Smooth muscle cell (in vitro differentiated cells): ENCODE data around the gene TAF1C. TPM values are rescaled to one million over a fixed set of nuclear protein-coding genes. Genes with fewer than 3 reads are reported as not detected.

Experiments
- DNase-seq: peaks from one replicate; lab custom pipeline; 2025; ENCODE audit not compliant: unreplicated experiment; lab: John Stamatoyannopoulos, UW
- H2AFZ ChIP-seq: fragments of 200-600 bp; sonication (generic); 2 replicates; pipeline ENCODE4 v1.6.0; 2016; ENCODE audit warnings: antibody characterized with exemption, low read depth, mild to moderate bottlenecking
- H3F3A ChIP-seq: fragments of 200-600 bp; sonication (generic); 2 replicates; pipeline ENCODE4 v1.6.0; 2017; ENCODE audit warnings: antibody characterized with exemption, low read depth
- H3K27ac ChIP-seq: fragments of 200-600 bp; sonication (generic); 2 replicates; pipeline ENCODE4 v1.5.1; 2016; ENCODE audit warnings: low read depth, mild to moderate bottlenecking
- H3K27me3 ChIP-seq: fragments of 200-600 bp; sonication (generic); 2 replicates; pipeline ENCODE4 v1.6.1; 2016; ENCODE audit warnings: low read depth, mild to moderate bottlenecking
- H3K36me3 ChIP-seq: fragments of 200-600 bp; sonication (generic); 2 replicates; pipeline ENCODE4 v1.5.1; 2016; ENCODE audit warnings: low read depth
- H3K4me1 ChIP-seq: fragments of 200-600 bp; sonication (generic); 2 replicates; pipeline ENCODE4 v1.5.1; 2016; ENCODE audit warnings: low read depth
- H3K4me2 ChIP-seq: fragments of 200-600 bp; sonication (generic); 2 replicates; pipeline ENCODE4 v1.6.0; 2016; ENCODE audit warnings: mild to moderate bottlenecking
- H3K4me3 ChIP-seq: fragments of 200-600 bp; sonication (generic); 2 replicates; pipeline ENCODE4 v1.5.1; 2016; ENCODE audit warnings: mild to moderate bottlenecking
- H3K79me2 ChIP-seq: fragments of 200-600 bp; sonication (generic); 2 replicates; pipeline ENCODE4 v1.6.0; 2016; ENCODE audit warnings: low read depth, mild to moderate bottlenecking
- H3K9ac ChIP-seq: fragments of 200-600 bp; sonication (generic); 2 replicates; pipeline ENCODE4 v1.6.0; 2016; ENCODE audit warnings: low read depth
- H3K9me3 ChIP-seq: fragments of 200-600 bp; sonication (generic); replicated peaks from 2 replicates; pipeline ENCODE4 v1.5.1; 2016; ENCODE audit warnings: low read depth
- H4K20me1 ChIP-seq: fragments of 200-600 bp; sonication (generic); 2 replicates; pipeline ENCODE4 v1.6.0; 2016; ENCODE audit warnings: low read depth
- WGBS: methylation state at CpG from one replicate; pipeline ENCODE4 v1.1.7; 2016; ENCODE audit warnings: low lambda C conversion rate; 5-methylcytosine and 5-hydroxymethylcytosine counted together
- polyA plus RNA-seq: library from polyadenylated mRNA; unstranded; fragments of >200 nt; fragmentation: Nextera tagmentation; extraction: Ambion mirVana; gene quantifications from 2 replicates; pipeline ENCODE4 v1.2.1, GENCODE V29; 2016
- total RNA-seq: library from RNA; depleted of rRNA; stranded (reverse); fragments of >200 nt; gene quantifications from 2 replicates; pipeline ENCODE4 v1.2.3, GENCODE V29; 2014
- TF ChIP-seq, protein P1 (sequence below): fragments of 200-600 bp; sonication (generic); IDR thresholded peaks from 2 replicates; pipeline ENCODE4 v1.5.1; 2017; ENCODE audit warnings: borderline replicate concordance, mild to moderate bottlenecking, antibody characterized with exemption; ENCODE audit not compliant: insufficient read depth, poor library complexity, severe bottlenecking

The TAF1C gene
- total and polyA plus RNA-seq, 2 experiments from 2014 or later = 17.1 to 35.5 TPM

GRCh38 chr16:84169765-84170310 is 17.0 kb downstream of the TAF1C start:
- Histone ChIP-seq H3K79me2 (no peaks in the 10 kb centered on the region), H3F3A (no peaks in the 10 kb centered on the region), H2AFZ (no peak overlapping the region), H3K9me3 (no peaks in the 10 kb centered on the region), H3K27ac (no peak overlapping the region), H3K27me3 (no peaks in the 10 kb centered on the region), H3K4me3 (no peak overlapping the region), H3K36me3 (no peaks in the 10 kb centered on the region), H3K4me2 (no peak overlapping the region), H3K9ac (no peak overlapping the region), H4K20me1 (no peaks in the 10 kb centered on the region), H3K4me1 (no peaks in the 10 kb centered on the region)
- DNase-seq = no peak
- WGBS = 82% methylated on average over 11 of the region's 11 CpGs
- TF ChIP-seq, protein P1, sequence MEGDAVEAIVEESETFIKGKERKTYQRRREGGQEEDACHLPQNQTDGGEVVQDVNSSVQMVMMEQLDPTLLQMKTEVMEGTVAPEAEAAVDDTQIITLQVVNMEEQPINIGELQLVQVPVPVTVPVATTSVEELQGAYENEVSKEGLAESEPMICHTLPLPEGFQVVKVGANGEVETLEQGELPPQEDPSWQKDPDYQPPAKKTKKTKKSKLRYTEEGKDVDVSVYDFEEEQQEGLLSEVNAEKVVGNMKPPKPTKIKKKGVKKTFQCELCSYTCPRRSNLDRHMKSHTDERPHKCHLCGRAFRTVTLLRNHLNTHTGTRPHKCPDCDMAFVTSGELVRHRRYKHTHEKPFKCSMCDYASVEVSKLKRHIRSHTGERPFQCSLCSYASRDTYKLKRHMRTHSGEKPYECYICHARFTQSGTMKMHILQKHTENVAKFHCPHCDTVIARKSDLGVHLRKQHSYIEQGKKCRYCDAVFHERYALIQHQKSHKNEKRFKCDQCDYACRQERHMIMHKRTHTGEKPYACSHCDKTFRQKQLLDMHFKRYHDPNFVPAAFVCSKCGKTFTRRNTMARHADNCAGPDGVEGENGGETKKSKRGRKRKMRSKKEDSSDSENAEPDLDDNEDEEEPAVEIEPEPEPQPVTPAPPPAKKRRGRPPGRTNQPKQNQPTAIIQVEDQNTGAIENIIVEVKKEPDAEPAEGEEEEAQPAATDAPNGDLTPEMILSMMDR = no peak

- WGBS = 81% methylated on average over 13 of the region's 13 CpGs
- no peak overlapping the region for H3K4me2 ChIP-seq
- H4K20me1 ChIP-seq = no peaks in the 10 kb centered on the region
- no peak for DNase-seq
- no peak overlapping the region for H2AFZ ChIP-seq
- no peak overlapping the region for H3K4me3 ChIP-seq
- no peaks in the 10 kb centered on the region for H3K9me3 ChIP-seq
- H3K27me3 ChIP-seq = no peaks in the 10 kb centered on the region
- no peak overlapping the region for H3K27ac ChIP-seq
- no peaks in the 10 kb centered on the region for H3K79me2 ChIP-seq
- TF ChIP-seq, protein P1 = no peak
- no peaks in the 10 kb centered on the region for H3K4me1 ChIP-seq
- no peaks in the 10 kb centered on the region for H3K36me3 ChIP-seq
- no peak overlapping the region for H3K9ac ChIP-seq
- H3F3A ChIP-seq = no peaks in the 10 kb centered on the region
Observed at GRCh38 chr16:84166796-84167695, 19.8 kb downstream of the TAF1C start.

DNA sequence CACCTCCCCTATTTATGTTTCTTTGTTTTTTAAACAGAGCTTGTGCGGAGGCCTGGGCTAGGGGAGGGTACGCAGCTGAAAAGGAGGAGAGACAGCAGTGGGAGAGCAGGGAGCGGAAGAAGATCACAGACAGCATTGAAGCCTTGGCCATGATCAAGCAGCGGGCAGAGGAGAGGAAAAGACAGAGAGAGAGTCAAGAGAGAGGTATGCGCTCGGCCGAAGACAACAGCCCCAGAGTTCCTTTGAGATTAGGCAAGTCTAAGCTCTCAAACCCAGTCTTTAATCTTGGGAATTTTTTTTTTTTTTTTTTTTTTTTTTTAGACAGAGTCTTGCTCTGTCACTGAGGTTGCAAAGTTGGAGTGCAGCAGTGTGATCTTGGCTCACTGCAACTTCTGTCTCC is 21.1 kb downstream of the TAF1C start:
- 76% methylated on average over 7 of the region's 7 CpGs for WGBS
- no peaks in the 10 kb centered on the region for H3K27me3 ChIP-seq
- TF ChIP-seq, protein P1 = no peak
- H3K4me3 ChIP-seq = no peak overlapping the region
- no peak for DNase-seq
- H2AFZ ChIP-seq = no peak overlapping the region
- no peak overlapping the region for H3K27ac ChIP-seq
- no peaks in the 10 kb centered on the region for H3K9me3 ChIP-seq
- no peak overlapping the region for H3K4me2 ChIP-seq
- H3K4me1 ChIP-seq = no peaks in the 10 kb centered on the region
- H4K20me1 ChIP-seq = no peaks in the 10 kb centered on the region
- H3K9ac ChIP-seq = no peak overlapping the region
- no peaks in the 10 kb centered on the region for H3K79me2 ChIP-seq
- H3K36me3 ChIP-seq = no peaks in the 10 kb centered on the region
- no peaks in the 10 kb centered on the region for H3F3A ChIP-seq

GRCh38 chr16:84161801-84162200 is 25.1 kb downstream of the TAF1C start:
- H3F3A ChIP-seq = no peaks in the 10 kb centered on the region
- no peaks in the 10 kb centered on the region for H4K20me1 ChIP-seq
- WGBS = 71% methylated on average over 3 of the region's 3 CpGs
- no peak for DNase-seq
- H3K9me3 ChIP-seq = no peaks in the 10 kb centered on the region
- H2AFZ ChIP-seq = no peak overlapping the region
- H3K4me3 ChIP-seq = no peak overlapping the region
- peak overlapping the region; percentile 18 for H3K9ac ChIP-seq
- H3K79me2 ChIP-seq = no peaks in the 10 kb centered on the region
- TF ChIP-seq, protein P1 = no peak
- no peaks in the 10 kb centered on the region for H3K4me1 ChIP-seq
- H3K27me3 ChIP-seq = no peaks in the 10 kb centered on the region
- peak overlapping the region; percentile 44 for H3K27ac ChIP-seq
- H3K4me2 ChIP-seq = no peak overlapping the region
- no peaks in the 10 kb centered on the region for H3K36me3 ChIP-seq
